GM21381 (cell line): ENCODE data around the gene MBP.

Source experiments
- ATAC-seq: cut with Tn5 transposase; IDR thresholded peaks from one replicate; pipeline ENCODE4 v1.9.1; 2021; ENCODE audit warnings: mild to moderate bottlenecking, moderate library complexity; ENCODE audit not compliant: unreplicated experiment

Gene MBP

DNA sequence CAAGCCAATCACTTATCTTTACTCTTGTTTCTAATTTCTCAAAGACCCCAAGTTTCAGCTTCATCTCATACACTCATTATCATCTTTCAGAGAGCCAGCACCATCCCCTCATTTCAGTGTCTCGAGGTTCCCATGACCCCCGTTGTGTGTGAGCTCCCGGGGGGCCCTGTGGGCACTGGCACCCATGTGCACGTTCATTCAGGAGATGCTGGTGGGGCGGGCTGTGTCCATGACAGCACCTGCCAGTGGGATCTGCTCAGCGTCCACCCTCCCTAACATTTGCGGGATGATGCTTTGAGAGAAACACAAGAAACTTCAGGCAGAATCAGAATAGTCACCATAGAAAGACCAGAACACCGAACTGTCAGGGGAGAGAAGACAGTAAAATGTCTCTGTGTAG, 120.5 kb downstream of the MBP start:
- no peak for ATAC-seq

DNA sequence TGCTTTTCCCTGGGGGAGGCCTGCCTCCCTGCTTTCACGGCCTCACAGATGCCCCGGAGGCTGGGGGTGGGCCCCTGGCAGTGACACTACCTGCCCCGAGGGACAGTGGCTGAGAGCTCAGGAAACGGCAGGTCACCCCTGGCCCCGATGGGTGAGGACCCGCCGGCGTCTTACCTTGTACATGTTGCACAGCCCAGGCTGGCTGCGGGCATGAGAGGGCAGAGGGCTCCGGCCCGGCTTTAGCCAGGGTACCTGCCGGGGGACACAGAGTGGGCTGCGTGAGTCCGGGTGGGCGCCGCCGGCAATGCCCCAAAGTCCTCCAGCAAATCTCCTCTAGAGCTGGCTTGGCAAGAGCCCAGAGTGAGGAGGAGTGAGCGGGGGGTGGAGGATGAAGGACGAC, 122.9 kb downstream of the MBP start:
- no peak for ATAC-seq

DNA sequence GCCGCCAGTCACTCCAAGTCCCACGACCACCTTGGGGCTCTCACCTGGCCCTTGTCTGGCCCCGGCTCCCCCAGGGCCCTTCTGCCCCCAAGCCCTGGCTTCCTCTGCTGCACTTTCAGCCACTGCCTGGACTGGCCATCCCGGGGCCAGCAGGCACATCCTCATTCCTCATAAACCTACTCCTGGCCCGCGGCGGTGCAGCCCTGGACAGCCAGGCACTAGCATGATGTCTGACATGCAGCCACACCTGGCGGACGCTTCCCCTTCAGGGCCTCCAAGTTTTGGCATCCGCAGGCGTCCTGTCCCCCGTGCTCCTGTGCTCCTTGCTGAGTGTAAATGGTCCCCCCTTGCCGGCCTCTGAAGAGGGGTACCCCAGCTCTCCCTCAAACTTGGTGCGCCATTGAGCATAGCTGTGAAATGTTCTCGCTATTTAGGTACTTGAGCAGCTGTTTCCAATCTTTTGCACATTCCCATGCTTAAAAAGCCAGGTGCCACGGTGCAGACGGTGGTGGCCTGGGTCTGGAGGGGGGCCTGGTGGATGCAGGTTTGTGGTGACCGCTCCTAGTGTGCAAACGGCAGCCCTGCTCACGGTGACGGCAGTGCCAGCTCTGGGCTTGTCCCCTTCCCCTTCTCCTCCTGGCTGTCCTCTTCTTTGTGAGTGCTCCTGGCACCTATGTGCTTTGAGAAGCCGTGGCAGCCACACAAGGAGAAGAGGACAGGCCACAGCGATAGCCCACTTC, 123.8 kb downstream of the MBP start:
- ATAC-seq: no peak

- no peak for ATAC-seq
Observed at GRCh38 chr18:77008006-77008405, 124.6 kb downstream of the MBP start.

GRCh38 chr18:77007251-77007650, 125.3 kb downstream of the MBP start:
- no peak for ATAC-seq

- ATAC-seq: no peak
Observed at GRCh38 chr18:77006305-77007175, 126.0 kb downstream of the MBP start.

DNA sequence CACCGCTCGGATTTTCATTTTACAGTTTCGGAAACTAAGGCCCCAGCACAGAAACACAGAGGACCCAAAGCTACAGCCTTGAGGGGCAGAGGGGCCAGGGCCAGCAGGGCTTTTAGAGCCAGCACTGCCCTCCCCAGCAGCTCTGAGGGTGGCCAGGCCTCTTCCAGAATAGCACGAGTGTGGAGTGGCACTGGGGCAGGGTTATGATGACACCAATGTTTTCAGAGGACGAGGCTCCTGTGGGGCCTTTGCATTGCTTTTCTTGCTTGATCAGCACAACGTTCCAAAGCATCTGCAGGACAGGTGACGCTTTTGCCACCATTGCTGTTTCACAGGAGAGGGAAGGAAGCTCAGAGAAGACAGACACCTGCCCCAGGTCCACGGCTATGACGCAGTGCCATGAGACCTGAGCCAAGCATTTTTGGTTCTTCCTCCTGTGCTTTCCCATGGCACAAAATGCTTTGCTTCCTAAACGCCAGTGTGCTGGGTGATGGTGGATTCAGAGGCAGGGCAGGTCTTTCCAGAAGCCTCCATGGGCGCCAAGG, 126.9 kb downstream of the MBP start:
- ATAC-seq: no peak

DNA sequence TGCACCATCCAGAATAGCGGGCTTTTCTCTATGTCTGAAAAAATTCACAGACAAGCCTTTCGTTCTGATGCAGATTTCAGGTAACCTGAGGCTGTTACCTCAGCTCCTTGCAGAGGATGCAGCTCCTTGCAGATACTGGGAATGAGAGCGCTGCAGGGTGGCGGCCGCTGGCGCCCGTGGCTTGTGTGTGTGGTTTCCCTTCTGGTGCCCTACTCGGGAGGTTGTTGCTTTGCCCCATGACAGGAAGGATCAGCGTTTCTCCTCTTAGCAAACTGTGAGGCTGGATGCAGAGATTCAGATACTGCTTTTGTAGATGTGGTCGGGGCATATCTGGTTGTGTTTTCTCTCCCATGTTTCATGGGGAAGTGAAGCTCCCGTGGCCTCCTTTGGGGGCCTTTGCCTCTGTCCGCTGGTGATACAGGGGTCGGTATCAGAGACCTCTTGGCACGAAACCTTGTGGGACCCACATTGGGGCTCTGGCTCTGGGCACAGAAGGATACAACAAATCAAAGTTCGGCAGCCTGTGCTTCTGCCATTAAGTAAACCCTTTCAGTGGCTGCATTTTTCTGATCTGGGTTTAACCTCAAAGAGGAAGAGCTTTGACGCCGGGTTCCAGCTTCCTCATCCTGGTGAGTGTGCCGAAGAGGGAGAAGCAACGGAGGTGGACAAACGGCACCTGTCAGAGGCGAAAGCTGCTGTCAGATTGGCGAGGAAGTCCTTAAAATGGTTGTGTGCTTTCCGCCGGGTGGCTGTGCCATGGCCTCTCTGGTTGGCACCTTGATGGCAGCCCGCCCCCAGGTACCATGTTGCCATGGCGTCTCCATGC, 127.8 kb downstream of the MBP start:
- no peak for ATAC-seq

DNA sequence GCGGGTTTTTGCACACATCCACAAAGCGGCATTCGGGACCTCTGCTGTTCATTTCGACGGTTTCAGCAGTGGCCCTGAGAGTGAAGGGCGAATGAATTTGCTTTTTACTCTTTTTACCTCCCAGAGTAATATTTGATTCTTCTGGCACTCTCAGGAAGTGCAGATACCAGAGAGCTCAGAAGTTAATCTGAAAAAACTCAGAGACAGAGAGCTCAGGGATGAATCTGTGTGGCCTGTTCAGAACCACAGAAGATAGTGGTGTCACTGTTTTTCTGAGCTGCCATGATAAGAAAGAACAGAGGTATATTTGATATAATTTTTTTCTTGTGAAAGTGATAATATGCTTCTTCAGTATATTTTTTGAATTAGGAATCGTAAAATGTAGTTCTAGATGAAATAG, 129.3 kb downstream of the MBP start:
- ATAC-seq: no peak

GRCh38 chr18:77002496-77002895, 130.1 kb downstream of the MBP start:
- no peak for ATAC-seq

DNA sequence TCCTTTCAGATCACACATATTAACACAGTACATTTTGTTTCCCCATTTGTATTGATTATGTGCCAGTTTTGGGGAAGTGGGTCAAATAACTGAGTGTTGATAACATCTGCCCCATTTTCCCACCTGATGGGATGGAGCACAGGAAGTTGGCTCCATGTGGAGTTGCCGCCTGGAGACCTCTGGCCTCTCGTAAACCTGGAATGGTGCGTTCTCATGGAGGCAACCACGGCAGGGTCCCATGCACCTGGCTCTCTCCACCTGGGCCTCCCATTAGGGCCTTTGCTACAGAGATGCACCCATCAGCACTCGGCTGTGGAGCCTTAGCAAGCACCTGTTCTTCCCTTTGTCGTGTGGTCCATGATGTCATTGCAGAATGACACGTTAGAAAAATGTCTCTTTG, 130.6 kb downstream of the MBP start:
- ATAC-seq: no peak

DNA sequence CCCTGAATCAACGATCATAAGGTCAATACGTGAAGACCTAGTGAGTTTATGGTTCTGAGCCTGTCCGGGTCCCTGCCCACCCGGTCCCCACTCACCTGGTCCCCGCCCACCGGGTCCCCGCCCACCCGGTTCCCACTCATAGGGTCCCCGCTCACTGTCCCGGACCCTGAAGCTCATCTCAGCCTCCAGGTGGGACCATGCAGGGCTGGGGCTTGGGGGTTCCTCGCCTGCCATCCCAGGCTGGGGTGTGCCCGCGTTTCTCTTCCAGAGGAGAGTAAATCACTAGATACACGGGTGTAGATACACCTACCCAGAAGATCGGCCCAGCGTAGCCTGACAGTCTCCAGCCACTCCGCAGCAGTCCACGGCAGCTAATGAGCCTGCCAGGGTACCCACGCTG, 131.5 kb downstream of the MBP start:
- no peak for ATAC-seq

GRCh38 chr18:77000527-77000926, 132.1 kb downstream of the MBP start:
- no peak for ATAC-seq

DNA sequence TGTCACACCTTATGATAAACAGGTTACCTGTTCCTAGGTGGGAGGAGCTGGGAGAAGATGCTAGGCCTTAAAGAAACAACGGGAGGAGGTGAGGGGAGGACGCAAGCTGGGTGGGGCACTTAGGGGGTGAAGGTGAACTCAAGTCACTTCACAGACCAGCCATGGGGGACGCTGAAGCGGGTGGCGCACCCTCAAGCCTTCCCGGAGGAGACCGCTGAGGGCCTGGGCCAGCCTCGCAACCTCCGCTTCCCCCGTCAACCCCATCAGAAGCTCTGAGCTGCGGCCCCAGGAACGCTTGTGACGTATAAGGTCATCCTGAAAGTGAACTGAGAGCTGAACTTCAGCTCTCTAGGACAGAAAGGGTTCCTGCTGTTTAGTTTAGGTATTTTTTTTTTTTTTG, 133.5 kb downstream of the MBP start:
- no peak for ATAC-seq

DNA sequence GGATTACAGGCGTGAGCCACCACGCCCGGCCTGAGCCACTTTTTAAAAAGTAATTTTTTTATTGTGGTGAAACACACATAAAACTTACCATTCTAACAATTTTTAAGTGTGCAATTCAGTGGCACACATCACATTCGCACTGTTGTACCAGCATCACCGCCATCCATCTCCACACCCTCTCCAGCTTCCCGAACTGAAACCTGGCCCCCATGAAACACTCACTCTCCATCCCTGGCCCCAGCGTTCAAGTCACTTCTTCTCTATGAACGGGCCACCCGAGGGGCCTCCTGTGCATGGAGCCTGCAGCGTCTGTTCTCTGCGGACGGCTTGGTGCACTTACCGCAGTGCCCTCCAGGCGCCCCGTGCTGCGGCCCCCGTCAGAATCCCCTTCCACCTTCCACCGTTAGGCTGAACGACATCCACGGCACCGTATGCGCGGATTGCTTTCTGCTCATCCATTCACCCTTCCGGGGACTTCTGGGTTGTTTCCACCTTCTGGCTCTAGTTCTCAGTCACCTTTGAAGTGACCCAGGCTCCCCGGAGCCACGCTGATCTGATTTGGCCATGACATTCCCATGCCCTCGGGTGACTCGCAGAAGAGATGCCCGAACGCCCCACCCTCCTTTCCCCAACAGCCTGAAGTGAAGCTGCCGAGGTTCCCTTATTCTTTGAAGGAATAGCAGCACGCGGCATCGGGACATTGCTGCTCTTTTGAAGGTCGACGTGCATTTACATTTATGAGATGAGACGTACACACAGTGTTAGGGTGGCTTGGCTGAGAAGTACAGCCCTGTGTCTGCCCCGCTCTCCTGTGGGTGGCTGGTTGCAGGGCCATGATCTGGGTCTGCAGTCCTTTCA, 134.4 kb downstream of the MBP start:
- ATAC-seq: no peak

DNA sequence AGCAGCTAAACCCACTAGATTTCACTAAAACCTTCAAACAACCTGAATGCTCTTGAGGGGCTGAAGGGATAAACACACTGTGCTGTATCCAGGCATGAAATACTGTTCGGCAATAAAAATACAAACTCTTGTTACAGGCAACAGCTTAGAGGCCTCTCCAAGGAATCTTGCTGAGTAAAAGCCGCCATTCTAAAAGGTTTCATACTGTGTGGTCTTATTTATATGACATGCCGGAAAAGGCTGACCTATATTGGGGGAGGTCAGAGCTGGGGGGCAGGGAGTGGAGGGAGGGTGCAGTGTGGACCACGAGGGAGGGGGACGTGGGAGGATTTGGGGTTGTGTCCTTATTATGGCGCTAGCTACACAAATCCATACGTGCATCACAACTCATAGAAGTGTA, 136.2 kb downstream of the MBP start:
- no peak for ATAC-seq

DNA sequence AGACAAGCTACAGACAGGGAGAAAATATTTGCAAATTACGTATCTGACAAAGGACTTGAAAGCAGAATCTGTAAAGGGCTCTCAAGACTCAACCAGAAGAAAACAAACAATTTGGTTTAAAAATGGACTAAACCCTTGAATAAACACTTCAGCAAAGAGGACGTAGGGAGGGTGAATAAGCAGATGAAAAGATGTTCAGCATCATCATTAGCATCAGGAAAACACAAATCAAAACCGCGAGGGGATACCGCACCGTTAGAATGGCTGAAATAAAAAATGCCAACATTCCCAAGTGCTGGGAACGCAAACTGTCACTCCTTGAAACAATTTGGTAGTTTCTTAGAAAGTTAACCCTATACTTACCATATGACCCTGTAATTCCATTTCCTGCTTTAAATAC, 136.7 kb downstream of the MBP start:
- no peak for ATAC-seq

DNA sequence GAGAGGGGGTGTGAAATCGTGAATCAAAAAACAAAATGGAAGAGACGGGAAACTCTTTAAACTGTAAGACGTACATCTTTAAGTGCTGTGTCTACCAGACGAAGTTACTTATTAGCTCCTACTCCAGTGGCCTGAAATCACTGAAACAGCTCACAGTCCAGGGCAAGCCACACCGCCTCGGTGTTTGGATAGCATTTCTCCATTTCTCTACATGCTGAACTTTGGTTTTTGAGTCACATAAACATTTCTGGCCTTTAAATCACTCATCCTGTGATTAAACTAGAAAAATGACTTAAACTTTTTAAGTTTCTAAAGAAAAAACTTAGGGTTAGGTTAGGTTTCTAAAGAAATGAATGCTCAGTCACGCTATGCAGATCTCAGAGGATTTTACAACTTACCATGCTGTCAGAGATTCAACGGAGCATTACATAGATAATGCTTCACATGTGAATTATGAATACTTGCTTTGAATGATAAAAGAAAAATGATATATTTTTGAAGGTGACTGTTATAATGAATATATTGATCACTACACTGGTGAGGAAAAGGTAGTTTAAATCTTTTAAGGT, 138.4 kb downstream of the MBP start:
- no peak for ATAC-seq

GRCh38 chr18:76993573-76993972, 139.0 kb downstream of the MBP start:
- ATAC-seq: no peak

DNA sequence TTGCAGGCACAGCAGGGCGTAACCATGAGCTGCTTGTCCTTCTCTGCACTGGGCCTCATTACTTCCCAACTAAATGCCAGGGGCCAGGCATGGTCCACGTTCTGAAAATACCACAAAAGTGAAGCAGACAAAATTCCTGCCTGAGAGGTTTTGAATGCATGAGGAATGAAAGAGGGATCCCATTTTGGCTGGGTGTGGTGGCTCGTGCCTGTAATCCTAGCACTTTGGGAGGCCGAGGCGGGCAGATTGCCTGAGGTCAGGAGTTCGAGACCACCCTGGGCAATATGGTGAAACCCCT, 139.5 kb downstream of the MBP start:
- no peak for ATAC-seq
